ENCODE data around the gene RPL27. TPM values are rescaled to one million over a fixed set of nuclear protein-coding genes. Genes with fewer than 3 reads are reported as not detected.

RPL27 gene
- total and polyA plus RNA-seq, 2 of the 13 experiments (the other 11 are each of a cell fraction or from before 2014, with no cell fraction given), result 1,585 to 5,840 TPM

DNA sequence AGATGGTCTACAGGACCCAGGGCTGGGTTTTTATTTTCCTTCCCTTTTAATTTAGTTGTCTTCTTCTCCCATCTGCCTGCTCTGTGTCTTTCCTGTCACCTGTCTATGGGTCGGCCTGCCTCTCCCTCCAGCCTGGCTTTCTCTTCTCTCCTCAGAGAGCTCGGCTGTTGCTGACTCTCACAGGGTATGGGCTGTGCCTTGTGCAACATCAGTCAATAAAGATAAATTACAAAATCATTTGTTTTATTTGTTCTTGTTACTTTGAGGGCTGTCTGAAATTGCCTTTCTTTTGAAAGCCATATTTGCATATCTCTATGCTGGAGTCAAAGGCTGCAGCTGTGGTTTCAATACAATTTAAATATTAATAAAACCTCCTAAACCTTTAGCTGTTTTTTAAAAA is 42.4 kb downstream of the RPL27 start (continued):
- TF ChIP-seq SOX13 (IDR thresholded peaks at IDR 0.05) (no peak; the same call in 1 of the 2 replicates), SOX13 (CRISPR knock-in tag; conservative IDR thresholded peaks at IDR 0.05 in 1 of 2, IDR thresholded peaks at IDR 0.05 in 1 of 2) (0 out of 4 replicates have a peak, but pooled peaks of 1 of the 2 experiments have one; percentile 26)
- TF ChIP-seq, protein P1, sequence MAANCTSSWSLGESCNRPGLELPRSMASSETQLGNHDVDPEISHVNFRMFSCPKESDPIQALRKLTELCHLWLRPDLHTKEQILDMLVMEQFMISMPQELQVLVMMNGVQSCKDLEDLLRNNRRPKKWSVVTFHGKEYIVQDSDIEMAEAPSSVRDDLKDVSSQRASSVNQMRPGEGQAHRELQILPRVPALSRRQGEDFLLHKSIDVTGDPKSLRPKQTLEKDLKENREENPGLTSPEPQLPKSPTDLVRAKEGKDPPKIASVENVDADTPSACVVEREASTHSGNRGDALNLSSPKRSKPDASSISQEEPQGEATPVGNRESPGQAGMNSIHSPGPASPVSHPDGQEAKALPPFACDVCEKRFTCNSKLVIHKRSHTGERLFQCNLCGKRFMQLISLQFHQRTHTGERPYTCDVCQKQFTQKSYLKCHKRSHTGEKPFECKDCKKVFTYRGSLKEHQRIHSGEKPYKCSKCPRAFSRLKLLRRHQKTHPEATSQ (CRISPR knock-in tag; IDR thresholded peaks at IDR 0.05; ENCODE audit: borderline replicate concordance), result no peak

DNA sequence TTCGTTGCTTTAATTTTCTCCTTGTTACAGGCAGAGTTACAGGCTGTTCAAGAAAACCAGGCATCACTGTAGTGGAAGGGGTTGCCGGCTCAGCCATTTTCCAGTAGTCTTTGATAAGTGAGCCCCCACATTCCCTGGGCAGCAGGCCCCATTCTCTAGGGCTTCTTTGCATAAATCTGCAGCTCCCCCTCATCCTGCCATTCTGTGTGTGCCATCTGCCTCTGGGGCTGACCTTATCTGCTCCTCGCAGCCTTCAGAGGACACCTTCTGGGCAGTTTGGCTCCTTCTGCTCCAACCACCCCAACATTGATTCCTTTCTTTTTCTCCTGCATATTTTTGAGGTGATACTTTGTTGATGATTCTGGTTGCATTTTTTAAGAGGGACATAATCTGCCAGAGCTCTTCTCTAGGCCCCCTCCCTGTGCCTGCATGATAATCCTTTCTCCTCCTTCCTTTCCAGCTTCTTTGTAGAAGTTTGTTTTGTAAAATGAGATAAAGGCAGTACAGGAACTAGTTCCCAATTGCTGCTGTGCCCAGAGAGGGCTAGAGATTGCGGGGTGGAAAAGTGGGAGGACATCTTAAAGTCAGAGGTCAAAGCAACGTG is 43.9 kb downstream of the RPL27 start:
- TF ChIP-seq, protein P2, sequence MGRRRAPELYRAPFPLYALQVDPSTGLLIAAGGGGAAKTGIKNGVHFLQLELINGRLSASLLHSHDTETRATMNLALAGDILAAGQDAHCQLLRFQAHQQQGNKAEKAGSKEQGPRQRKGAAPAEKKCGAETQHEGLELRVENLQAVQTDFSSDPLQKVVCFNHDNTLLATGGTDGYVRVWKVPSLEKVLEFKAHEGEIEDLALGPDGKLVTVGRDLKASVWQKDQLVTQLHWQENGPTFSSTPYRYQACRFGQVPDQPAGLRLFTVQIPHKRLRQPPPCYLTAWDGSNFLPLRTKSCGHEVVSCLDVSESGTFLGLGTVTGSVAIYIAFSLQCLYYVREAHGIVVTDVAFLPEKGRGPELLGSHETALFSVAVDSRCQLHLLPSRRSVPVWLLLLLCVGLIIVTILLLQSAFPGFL (CRISPR knock-in tag; IDR thresholded peaks at IDR 0.05), result no peak
- TF ChIP-seq ZNF501 (CRISPR knock-in tag; IDR thresholded peaks at IDR 0.05) (no peak), ZC3H4 (CRISPR knock-in tag; IDR thresholded peaks at IDR 0.05; ENCODE audit: borderline replicate concordance) (no peak), TP53 (CRISPR knock-in tag; conservative IDR thresholded peaks at IDR 0.05) (no peak), SIN3B (IDR thresholded peaks at IDR 0.05; ENCODE audit: low read length) (no peak), RFX3 (CRISPR knock-in tag; IDR thresholded peaks at IDR 0.05) (no peak), MAFF (IDR thresholded peaks at IDR 0.05; ENCODE audit: low read depth, low read length) (no peak), ZFP37 (CRISPR knock-in tag; IDR thresholded peaks at IDR 0.05; ENCODE audit: borderline replicate concordance) (no peak), PHF8 (CRISPR knock-in tag; IDR thresholded peaks at IDR 0.05) (no peak), TBP (CRISPR knock-in tag; IDR thresholded peaks at IDR 0.05) (no peak)
- TF ChIP-seq, protein P3, sequence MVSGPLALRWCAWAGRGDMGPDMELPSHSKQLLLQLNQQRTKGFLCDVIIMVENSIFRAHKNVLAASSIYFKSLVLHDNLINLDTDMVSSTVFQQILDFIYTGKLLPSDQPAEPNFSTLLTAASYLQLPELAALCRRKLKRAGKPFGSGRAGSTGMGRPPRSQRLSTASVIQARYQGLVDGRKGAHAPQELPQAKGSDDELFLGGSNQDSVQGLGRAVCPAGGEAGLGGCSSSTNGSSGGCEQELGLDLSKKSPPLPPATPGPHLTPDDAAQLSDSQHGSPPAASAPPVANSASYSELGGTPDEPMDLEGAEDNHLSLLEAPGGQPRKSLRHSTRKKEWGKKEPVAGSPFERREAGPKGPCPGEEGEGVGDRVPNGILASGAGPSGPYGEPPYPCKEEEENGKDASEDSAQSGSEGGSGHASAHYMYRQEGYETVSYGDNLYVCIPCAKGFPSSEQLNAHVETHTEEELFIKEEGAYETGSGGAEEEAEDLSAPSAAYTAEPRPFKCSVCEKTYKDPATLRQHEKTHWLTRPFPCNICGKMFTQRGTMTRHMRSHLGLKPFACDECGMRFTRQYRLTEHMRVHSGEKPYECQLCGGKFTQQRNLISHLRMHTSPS (CRISPR knock-in tag; IDR thresholded peaks at IDR 0.05; ENCODE audit: low read depth), result no peak
- CTCF ChIA-PET (ENCODE audit: low intra/inter-chr PET ratio, low total read pairs), result no interaction called here
- FAIRE-seq (peak; percentile 18), ATAC-seq (no peak), DNase-seq (ENCODE audit: low spot score) (no peak)
- no peaks in the 10 kb centered on the region for H3K27me3 ChIP-seq (ENCODE audit: control insufficient read depth in 1 of 2, insufficient read depth in 2 of 2, low read length in 2 of 2)
- H3K9me3 ChIP-seq (ENCODE audit: low read length), result no peaks in the 10 kb centered on the region
- BruUV-seq (replicated peaks), result no TSS peak
- POLR2A ChIA-PET, result interaction anchor here (1.9 to 2.9 kb wide), 2 partner anchors 27 to 44 kb away, joined by 7 to 9 read pairs; partner anchors contain the start of gene RPL27
- intact Hi-C loops (cut with micrococcal nuclease; ENCODE audit: unreplicated experiment) (no loop called here), in situ Hi-C loops (cut with HindIII; ENCODE audit: extremely low pct_ligation_motif_present, low pct_unique_long_range_greater_than_20kb) (no loop called here)
- H3K36me3 ChIP-seq (replicated peaks in 1 of 2; ENCODE audit: control insufficient read depth in 1 of 2, insufficient read depth in 2 of 2, low read length in 2 of 2), result peaks cover 0 to 4% of the 10 kb centered on the region in 2 experiments; a peak in 1 of 5 replicates
- H3K27ac ChIP-seq (ENCODE audit: extremely low read length, insufficient read depth, low read length), result no peak overlapping the region
- H4K20me1 ChIP-seq (ENCODE audit: insufficient read depth, low read length), result no peaks in the 10 kb centered on the region
- 91% methylated on average over 5 of the region's 5 CpGs for WGBS (ENCODE audit: low lambda C conversion rate)
- H2AFZ ChIP-seq (ENCODE audit: low read length), result no peak overlapping the region
- no peaks in the 10 kb centered on the region for H3K79me2 ChIP-seq (ENCODE audit: insufficient read depth, low read length)
- H3K9ac ChIP-seq (ENCODE audit: insufficient read depth, low read depth, low read length), result no peak overlapping the region
- no peak overlapping the region for H3K4me3 ChIP-seq (replicated peaks in 1 of 3; ENCODE audit: insufficient read depth in 1 of 3, low read depth in 2 of 3, low read length in 3 of 3)
- no peak overlapping the region for H3K4me2 ChIP-seq (ENCODE audit: low read depth, low read length)
- peaks cover 27% of the 10 kb centered on the region for H3K4me1 ChIP-seq (ENCODE audit: insufficient read depth, low read length)

All from HepG2 (cell line).